HPDE6-E6E7 (cell line): ENCODE results near the gene SNCG.

Source experiments
- DNase-seq: peaks from one replicate; pipeline ENCODE4 v3.0.0; 2011; ENCODE audit warnings: missing footprints; ENCODE audit errors: extremely low spot score

The SNCG gene

GRCh38 chr10:86960003-86960862, 1.8 kb downstream of the SNCG start:
- no peak for DNase-seq

- no peak for DNase-seq
Measured at GRCh38 chr10:86960863-86961434, 2.5 kb downstream of the SNCG start.

DNA sequence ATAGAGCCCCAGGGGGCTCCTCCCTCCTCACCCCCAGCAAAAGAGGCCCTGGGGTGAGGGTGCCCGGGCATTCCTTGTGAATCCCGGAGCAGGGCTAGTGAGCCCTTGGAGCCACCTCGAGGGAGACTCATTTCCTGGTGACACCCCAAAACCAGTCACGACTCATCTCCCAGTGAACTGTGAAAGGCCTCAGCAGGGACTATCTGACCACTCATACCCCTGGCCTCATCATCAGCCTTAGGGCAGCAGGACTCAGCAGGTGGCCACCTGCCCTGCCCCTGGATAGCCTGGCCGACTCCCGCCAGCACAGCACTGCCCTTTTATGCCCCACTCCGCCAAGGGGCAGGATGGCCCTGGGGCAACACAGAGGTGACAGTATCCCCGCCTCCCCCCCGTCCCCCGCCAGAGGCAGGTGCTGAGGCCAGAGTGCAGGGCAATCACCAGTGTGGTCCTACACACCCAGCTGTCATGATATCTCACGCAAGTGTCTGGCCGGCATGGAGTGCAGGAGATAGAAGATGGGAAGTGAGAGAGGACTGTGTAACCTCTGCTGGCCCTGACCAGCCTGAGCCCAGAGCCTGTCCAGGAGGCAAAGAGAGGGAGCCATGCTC, 3.2 kb downstream of the SNCG start:
- DNase-seq: no peak

GRCh38 chr10:86962136-86962980, 4.0 kb downstream of the SNCG start:
- no peak for DNase-seq

DNA sequence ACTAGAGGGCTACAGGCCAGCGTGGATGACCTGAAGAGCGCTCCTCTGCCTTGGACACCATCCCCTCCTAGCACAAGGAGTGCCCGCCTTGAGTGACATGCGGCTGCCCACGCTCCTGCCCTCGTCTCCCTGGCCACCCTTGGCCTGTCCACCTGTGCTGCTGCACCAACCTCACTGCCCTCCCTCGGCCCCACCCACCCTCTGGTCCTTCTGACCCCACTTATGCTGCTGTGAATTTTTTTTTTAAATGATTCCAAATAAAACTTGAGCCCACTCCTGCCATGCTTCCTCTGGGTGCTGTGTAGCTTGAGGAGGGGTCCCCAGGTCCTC, 4.5 kb downstream of the SNCG start:
- no peak for DNase-seq

DNA sequence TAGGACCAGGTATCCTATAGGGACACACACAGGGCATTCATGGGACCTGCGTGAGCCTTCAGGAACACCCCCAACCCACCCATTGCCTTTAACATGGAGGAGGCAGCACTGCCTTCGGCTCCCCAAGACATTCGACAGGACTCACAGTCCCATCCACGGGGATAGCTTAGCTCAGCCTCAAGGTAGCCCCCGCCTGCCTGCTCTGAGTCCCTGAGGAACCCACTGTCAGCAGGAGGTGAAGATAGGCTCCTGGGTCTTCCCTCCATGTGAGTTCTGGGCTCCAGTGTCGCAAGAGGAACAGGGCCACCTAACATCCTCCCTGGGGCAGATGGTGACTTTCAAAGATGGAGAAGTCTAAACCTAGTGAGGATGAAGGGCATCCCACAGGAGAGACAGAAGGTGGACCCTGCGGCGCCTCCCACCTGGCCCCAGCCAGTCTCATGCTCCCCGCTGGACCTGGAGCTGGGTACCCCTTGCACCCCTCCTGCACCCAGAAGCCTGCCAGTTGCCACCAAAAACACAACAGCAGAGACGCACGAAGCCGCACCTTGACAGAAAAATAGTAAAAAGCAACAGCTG, 5.0 kb downstream of the SNCG start:
- no peak for DNase-seq

- no peak for DNase-seq
Measured at GRCh38 chr10:86964061-86964846, 5.9 kb downstream of the SNCG start.

GRCh38 chr10:86964847-86965190, 6.4 kb downstream of the SNCG start:
- DNase-seq: no peak

DNA sequence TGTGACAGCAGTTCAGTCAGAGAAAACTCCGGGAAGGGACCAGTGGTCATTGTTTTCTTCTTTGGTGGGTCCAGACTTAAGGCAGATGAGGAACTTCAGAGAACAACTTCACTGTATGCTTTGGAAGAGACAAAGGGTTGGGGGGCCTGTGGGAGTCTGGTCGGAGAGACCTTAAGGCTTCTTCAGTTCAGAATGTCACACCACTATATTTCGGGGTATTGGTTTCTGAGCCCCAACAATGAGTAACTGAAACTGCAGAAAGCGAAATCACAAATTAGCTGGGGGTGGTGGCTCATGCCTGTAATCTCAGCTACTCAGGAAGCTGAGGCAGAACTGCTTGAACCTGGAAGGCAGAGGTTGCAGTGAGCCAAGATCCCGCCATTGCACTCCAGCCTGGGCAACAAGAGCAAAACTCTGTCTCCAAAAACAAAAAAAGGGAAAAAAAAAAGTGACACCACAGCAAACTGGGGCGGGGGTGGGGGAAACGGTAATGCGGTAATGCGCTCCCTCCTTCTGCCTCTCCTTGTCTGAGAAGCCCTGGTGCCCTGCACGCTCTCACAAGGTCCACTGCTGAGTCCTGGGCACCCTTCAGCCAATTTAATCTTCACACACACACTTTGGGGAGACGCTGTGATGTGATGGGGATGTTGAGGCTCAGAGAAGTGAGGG, 7.7 kb downstream of the SNCG start:
- DNase-seq: no peak

DNA sequence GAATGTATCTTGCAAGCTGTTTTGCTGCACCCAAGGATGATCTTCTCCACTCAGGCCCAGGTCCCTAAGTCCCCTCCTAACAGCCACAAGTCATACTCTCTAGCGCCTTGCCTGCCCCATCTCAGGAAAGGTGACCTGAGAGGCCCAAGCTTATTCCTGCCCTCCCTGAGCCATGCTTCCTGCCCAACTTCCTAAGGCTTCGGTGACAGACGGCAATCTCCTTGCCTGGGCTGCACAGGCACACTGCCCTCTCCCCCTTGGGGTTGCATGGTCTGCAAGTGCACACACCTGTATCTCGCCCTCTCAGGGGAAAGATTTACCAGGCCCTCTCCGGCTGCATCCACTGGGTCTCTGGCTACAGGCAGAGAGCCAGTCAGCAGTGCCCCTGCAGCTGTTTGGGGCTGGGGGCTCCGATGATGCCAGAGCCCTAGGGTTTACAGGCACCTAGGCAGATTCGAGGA, 9.1 kb downstream of the SNCG start:
- no peak for DNase-seq

GRCh38 chr10:86968271-86968993, 10.0 kb downstream of the SNCG start, which contains the start of gene ADIRF:
ADIRF (plus strand) TSS chr10:86968482; CDS start chr10:86968545, 63 bp downstream.
- no peak for DNase-seq

GRCh38 chr10:86968994-86969355, 10.6 kb downstream of the SNCG start:
- no peak for DNase-seq

- DNase-seq: no peak
Measured at GRCh38 chr10:86969421-86970041, 11.1 kb downstream of the SNCG start.

DNA sequence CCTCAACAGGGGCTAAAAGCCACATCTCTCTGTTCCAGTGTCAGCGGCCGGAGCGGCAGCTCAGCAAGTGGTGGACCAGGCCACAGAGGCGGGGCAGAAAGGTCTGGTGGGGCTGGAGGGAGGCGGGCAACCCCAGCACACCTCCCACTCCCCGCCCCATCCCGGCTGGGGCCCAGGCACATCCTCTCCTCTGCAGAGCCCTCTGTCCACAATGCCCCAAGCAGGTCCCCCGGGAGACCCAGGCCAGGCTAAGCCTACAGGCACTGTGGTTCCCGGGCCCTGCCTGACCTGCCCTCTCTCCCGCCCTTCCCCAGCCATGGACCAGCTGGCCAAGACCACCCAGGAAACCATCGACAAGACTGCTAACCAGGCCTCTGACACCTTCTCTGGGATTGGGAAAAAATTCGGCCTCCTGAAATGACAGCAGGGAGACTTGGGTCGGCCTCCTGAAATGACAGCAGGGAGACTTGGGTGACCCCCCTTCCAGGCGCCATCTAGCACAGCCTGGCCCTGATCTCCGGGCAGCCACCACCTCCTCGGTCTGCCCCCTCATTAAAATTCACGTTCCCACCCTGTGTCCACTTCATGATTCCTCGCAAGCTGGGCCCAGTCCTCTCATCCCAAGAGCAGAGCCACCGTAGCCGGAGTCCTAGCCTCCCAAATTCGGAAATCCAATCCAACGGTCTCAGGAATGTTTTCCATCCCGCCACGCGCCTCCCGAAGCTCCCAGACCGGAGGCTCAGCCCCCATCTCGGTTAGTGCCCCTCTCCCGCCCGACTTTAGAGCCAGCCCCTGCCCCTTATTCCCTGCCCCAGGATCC, 12.0 kb downstream of the SNCG start:
- DNase-seq: no peak

GRCh38 chr10:86970982-86971231, 12.5 kb downstream of the SNCG start:
- DNase-seq: no peak

- DNase-seq: no peak
Measured at GRCh38 chr10:86971232-86971991, 13.0 kb downstream of the SNCG start.

DNA sequence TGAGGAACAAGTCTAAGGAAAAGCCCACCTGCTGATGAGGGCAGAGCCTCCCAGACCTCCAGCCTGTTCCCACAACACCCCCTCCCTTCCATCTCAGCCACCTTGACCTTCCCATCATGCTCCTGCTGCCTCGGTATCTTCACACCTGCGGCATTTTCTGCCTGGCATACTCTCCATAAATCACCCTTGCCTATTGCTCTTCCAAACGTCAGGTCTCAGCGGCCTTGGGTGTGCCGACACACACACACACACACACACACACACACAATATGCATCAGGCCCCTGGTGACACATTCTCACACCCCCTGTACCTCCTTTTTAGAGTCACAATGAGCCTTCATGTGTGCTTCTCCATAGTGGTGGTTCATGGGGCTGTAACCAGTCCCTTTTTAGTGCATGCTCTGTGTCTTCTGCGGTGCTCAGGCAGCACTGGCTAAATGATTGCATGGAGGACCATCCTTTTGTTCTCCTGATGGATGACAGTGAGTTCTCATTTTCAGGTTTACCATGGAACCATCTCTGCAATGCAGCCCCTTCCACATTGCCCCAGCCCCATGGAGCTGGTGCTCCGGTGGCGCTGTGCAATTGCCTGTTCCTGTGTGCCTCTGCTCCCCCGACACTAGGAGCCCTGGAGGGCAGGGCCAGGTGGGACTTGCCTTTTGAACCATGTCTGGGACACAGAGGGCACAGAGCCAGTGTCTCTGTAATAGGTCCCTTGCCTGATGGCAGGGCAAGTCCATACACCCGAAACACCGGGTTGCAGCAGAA, 14.4 kb downstream of the SNCG start:
- DNase-seq: no peak
